HG03439 (cell line): ENCODE measurements around the gene GRM7.
"Not testable (repeated sequence)": the region's sequence is repeated elsewhere in the genome, so short reads cannot be mapped to it uniquely, and the experiment has no call there.

ENCODE experiments used
- ATAC-seq: cut with Tn5 transposase; IDR thresholded peaks from one replicate; pipeline ENCODE4 v1.9.1; 2021; ENCODE audit warnings: mild to moderate bottlenecking, moderate library complexity; ENCODE audit not compliant: unreplicated experiment

GRM7 gene

GRCh38 chr3:6860954-6861624, at the start of gene GRM7:
TSS of gene GRM7 (plus strand) at chr3:6861115.
- ATAC-seq: no peak

- ATAC-seq: no peak
Observed at GRCh38 chr3:6821411-6821810, 39.5 kb upstream of the GRM7 start.

GRCh38 chr3:6825524-6825923, 35.4 kb upstream of the GRM7 start:
- ATAC-seq: no peak

GRCh38 chr3:6827453-6827852, 33.5 kb upstream of the GRM7 start:
- no peak for ATAC-seq

- ATAC-seq: no peak
Observed at GRCh38 chr3:6844723-6845122, 16.2 kb upstream of the GRM7 start.

GRCh38 chr3:6854184-6854583, 6.7 kb upstream of the GRM7 start:
- ATAC-seq: no peak

GRCh38 chr3:6857510-6857909, 3.4 kb upstream of the GRM7 start:
- no peak for ATAC-seq

- ATAC-seq: no peak
Observed at GRCh38 chr3:6860149-6860953, 564 bp upstream of the GRM7 start.

- no peak for ATAC-seq
Observed at GRCh38 chr3:6861625-6862000, 698 bp downstream of the GRM7 start.

GRCh38 chr3:6862041-6862879, 1.3 kb downstream of the GRM7 start:
- no peak for ATAC-seq

GRCh38 chr3:6862880-6863195, 1.9 kb downstream of the GRM7 start:
- ATAC-seq: no peak

- no peak for ATAC-seq
Observed at GRCh38 chr3:6867269-6867668, 6.4 kb downstream of the GRM7 start.

GRCh38 chr3:6878731-6879130, 17.8 kb downstream of the GRM7 start:
- no peak for ATAC-seq

- no peak for ATAC-seq
Observed at GRCh38 chr3:6912240-6912639, 51.3 kb downstream of the GRM7 start.

GRCh38 chr3:6915898-6916297, 55.0 kb downstream of the GRM7 start:
- no peak for ATAC-seq

- no peak for ATAC-seq
Observed at GRCh38 chr3:6921066-6921465, 60.2 kb downstream of the GRM7 start.

GRCh38 chr3:6921876-6922275, 61.0 kb downstream of the GRM7 start:
- no peak for ATAC-seq

- no peak for ATAC-seq
Observed at GRCh38 chr3:6928064-6928463, 67.1 kb downstream of the GRM7 start.

- no peak for ATAC-seq
Observed at GRCh38 chr3:6929918-6930317, 69.0 kb downstream of the GRM7 start.

- not testable (repeated sequence) for ATAC-seq
Observed at GRCh38 chr3:6935418-6935817, 74.5 kb downstream of the GRM7 start.

- no peak for ATAC-seq
Observed at GRCh38 chr3:6935970-6936369, 75.1 kb downstream of the GRM7 start.

GRCh38 chr3:6962801-6963200, 101.9 kb downstream of the GRM7 start:
- no peak for ATAC-seq
